Occipital lobe (tissue), 2 donors: ENCODE measurements around the gene ROBO2. TPM values are rescaled to one million over a fixed set of nuclear protein-coding genes. Genes with fewer than 3 reads are reported as not detected.

Experiments
- DNase-seq: peaks from one replicate; lab custom pipeline; 2025; lab: John Stamatoyannopoulos, UW
- total RNA-seq: library from RNA; depleted of rRNA; stranded (reverse); fragments of >200 nt; gene quantifications from one replicate; pipeline ENCODE4 v1.2.3, GENCODE V29; 2014

The ROBO2 gene
- total RNA-seq, 1 donor from 2014 or later = 377 TPM

- DNase-seq = no peak
Observed at GRCh38 chr3:77051591-77051990, 11.7 kb downstream of the ROBO2 start.

- DNase-seq = no peak
Observed at GRCh38 chr3:77052051-77052501, 12.2 kb downstream of the ROBO2 start.

- DNase-seq = no peak
Observed at GRCh38 chr3:77052733-77053670, 13.1 kb downstream of the ROBO2 start.

GRCh38 chr3:77053795-77054194 lies 13.9 kb downstream of the ROBO2 start:
- DNase-seq = no peak

- no peak for DNase-seq
Observed at GRCh38 chr3:77055841-77056341, 16.0 kb downstream of the ROBO2 start.

GRCh38 chr3:77059354-77059753 lies 19.5 kb downstream of the ROBO2 start:
- DNase-seq = no peak

- no peak for DNase-seq
Observed at GRCh38 chr3:77063423-77063822, 23.5 kb downstream of the ROBO2 start.

- no peak for DNase-seq
Observed at GRCh38 chr3:77065750-77066149, 25.9 kb downstream of the ROBO2 start.

- DNase-seq = no peak
Observed at GRCh38 chr3:77066829-77067228, 26.9 kb downstream of the ROBO2 start.

GRCh38 chr3:77068808-77069207 lies 28.9 kb downstream of the ROBO2 start:
- DNase-seq = no peak

- DNase-seq = no peak
Observed at GRCh38 chr3:77071364-77071763, 31.5 kb downstream of the ROBO2 start.

GRCh38 chr3:77071809-77072208 lies 31.9 kb downstream of the ROBO2 start:
- DNase-seq = no peak

- DNase-seq = no peak
Observed at GRCh38 chr3:77072232-77072631, 32.3 kb downstream of the ROBO2 start.

GRCh38 chr3:77078279-77078678 lies 38.4 kb downstream of the ROBO2 start:
- no peak for DNase-seq

GRCh38 chr3:77079988-77080610 lies 40.2 kb downstream of the ROBO2 start:
- no peak for DNase-seq

GRCh38 chr3:77081240-77081661 lies 41.4 kb downstream of the ROBO2 start:
- peak; percentile 8 for DNase-seq

- DNase-seq = no peak
Observed at GRCh38 chr3:77084511-77084910, 44.6 kb downstream of the ROBO2 start.

- DNase-seq = no peak
Observed at GRCh38 chr3:77086408-77086807, 46.5 kb downstream of the ROBO2 start.

- DNase-seq = no peak
Observed at GRCh38 chr3:77091809-77092208, 51.9 kb downstream of the ROBO2 start.

- DNase-seq = no peak
Observed at GRCh38 chr3:77093101-77093500, 53.2 kb downstream of the ROBO2 start.

- no peak for DNase-seq
Observed at GRCh38 chr3:77096145-77096544, 56.2 kb downstream of the ROBO2 start.
